Calu3 (cell line): ENCODE measurements around the gene SGCD. TPM values are rescaled to one million over a fixed set of nuclear protein-coding genes. Genes with fewer than 3 reads are reported as not detected.

Source experiments
- BruUV-seq: library from RNA; stranded (reverse); fragments of 400-500 nt; replicated peaks from 2 replicates; lab custom pipeline; 2021; lab: Mats Ljungman, UMichigan
- CTCF ChIA-PET: fragments of 300-600 bp; sonication (Branson Sonifier 250); formaldehyde crosslinking; loops from one replicate; lab custom pipeline; 2022; ENCODE audit warnings: antibody characterized with exemption; lab: Charles Lee
- DNase-seq: peaks from one replicate; pipeline ENCODE4 v3.0.0; 2022
- H3K27ac Mint-ChIP-seq: one replicate; pipeline ENCODE4 v1.8.0; 2022; ENCODE audit warnings: mixed read lengths; ENCODE audit not compliant: unreplicated experiment
- H3K27me3 Mint-ChIP-seq: one replicate; pipeline ENCODE4 v1.8.0; 2022; ENCODE audit warnings: mixed read lengths; ENCODE audit not compliant: unreplicated experiment
- H3K36me3 Mint-ChIP-seq: one replicate; pipeline ENCODE4 v1.8.0; 2022; ENCODE audit warnings: mild to moderate bottlenecking, moderate library complexity, mixed read lengths; ENCODE audit not compliant: insufficient read depth, unreplicated experiment
- H3K4me1 Mint-ChIP-seq: one replicate; pipeline ENCODE4 v1.8.0; 2022; ENCODE audit warnings: mild to moderate bottlenecking, low read depth, mixed read lengths; ENCODE audit not compliant: unreplicated experiment
- H3K4me3 Mint-ChIP-seq: one replicate; pipeline ENCODE4 v1.8.0; 2022; ENCODE audit warnings: mild to moderate bottlenecking, low read depth, moderate library complexity, mixed read lengths; ENCODE audit not compliant: unreplicated experiment
- H3K9me3 Mint-ChIP-seq: one replicate; pipeline ENCODE4 v1.8.0; 2022; ENCODE audit warnings: low read depth, mixed read lengths; ENCODE audit not compliant: unreplicated experiment
- intact Hi-C: fragments of 100-400 bp; cut with micrococcal nuclease; formaldehyde crosslinking; loops from one replicate; pipeline ENCODE4 v1.10.0; 2022; ENCODE audit not compliant: unreplicated experiment
- total RNA-seq: library from RNA; stranded (reverse); gene quantifications from 2 replicates; pipeline ENCODE4 v1.2.3, GENCODE V29; 2022
- TF ChIP-seq, protein P1 (sequence below): fragments of 200-600 bp; IDR thresholded peaks from one replicate; pipeline ENCODE4 v1.8.0; 2022; ENCODE audit warnings: antibody characterized with exemption; ENCODE audit not compliant: unreplicated experiment

Gene SGCD
- total RNA-seq, 1 experiment from 2014 or later, result not detected

DNA sequence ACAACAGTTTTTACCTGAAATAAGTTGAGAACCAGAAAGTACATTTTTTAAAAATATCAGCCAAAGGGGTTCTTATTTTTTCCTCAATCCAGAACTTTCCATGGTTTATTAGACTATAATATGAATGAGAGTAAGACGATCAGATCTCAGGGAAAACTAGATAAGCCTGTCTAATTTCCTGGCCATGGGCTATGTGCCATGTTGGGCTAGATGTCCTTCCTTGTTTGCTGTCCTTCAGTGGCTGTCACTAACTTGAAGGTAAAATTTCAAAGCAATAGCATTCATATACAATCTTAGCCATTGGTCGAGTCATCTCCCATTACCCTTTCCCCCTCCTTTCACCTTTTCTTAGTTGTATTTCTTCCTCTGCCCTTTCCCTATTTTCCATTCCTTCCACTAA lies 343.7 kb downstream of the SGCD start:
- CTCF ChIA-PET, result no interaction called here
- Mint-ChIP-seq H3K27ac (no peak overlapping the region), H3K4me1 (no peaks in the 10 kb centered on the region), H3K9me3 (no peaks in the 10 kb centered on the region), H3K27me3 (no peaks in the 10 kb centered on the region), H3K4me3 (no peak overlapping the region), H3K36me3 (no peaks in the 10 kb centered on the region)
- TF ChIP-seq, protein P1, sequence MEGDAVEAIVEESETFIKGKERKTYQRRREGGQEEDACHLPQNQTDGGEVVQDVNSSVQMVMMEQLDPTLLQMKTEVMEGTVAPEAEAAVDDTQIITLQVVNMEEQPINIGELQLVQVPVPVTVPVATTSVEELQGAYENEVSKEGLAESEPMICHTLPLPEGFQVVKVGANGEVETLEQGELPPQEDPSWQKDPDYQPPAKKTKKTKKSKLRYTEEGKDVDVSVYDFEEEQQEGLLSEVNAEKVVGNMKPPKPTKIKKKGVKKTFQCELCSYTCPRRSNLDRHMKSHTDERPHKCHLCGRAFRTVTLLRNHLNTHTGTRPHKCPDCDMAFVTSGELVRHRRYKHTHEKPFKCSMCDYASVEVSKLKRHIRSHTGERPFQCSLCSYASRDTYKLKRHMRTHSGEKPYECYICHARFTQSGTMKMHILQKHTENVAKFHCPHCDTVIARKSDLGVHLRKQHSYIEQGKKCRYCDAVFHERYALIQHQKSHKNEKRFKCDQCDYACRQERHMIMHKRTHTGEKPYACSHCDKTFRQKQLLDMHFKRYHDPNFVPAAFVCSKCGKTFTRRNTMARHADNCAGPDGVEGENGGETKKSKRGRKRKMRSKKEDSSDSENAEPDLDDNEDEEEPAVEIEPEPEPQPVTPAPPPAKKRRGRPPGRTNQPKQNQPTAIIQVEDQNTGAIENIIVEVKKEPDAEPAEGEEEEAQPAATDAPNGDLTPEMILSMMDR, result no peak
- BruUV-seq, result no TSS peak
- intact Hi-C loops, result loop anchor here (10.0 kb wide), 1 partner anchor 354 kb away; no protein-coding TSS in a partner anchor
- no peak for DNase-seq

DNA sequence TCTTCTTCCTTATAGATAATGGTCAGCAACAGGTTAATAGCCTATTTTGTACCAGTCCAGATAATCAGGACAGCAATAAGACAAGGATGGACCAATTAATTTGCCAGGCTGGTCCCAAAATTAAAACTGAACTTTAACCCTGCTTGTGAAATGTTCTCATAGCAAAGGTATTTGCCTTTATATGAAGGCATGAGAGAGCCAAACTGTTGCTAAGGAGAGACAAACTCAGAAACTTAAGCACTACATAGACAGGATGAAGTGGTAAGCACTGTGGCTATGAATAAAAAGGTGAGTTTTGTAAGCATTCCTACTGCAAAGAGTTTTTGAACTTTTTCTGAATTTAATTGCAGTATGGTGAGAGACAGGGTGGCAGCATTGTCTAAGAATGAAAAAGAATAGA lies 348.4 kb downstream of the SGCD start:
- no peaks in the 10 kb centered on the region for H3K9me3 Mint-ChIP-seq
- CTCF ChIA-PET, result no interaction called here
- TF ChIP-seq, protein P1, result no peak
- H3K27me3 Mint-ChIP-seq, result no peaks in the 10 kb centered on the region
- DNase-seq, result no peak
- peaks cover 17% of the 10 kb centered on the region for H3K4me1 Mint-ChIP-seq
- H3K4me3 Mint-ChIP-seq, result no peak overlapping the region
- BruUV-seq, result no TSS peak
- intact Hi-C loops, result loop anchor here (5.0 to 10.0 kb wide), 3 partner anchors 142 to 457 kb away; no protein-coding TSS in a partner anchor
- H3K27ac Mint-ChIP-seq, result no peak overlapping the region
- H3K36me3 Mint-ChIP-seq, result no peaks in the 10 kb centered on the region

DNA sequence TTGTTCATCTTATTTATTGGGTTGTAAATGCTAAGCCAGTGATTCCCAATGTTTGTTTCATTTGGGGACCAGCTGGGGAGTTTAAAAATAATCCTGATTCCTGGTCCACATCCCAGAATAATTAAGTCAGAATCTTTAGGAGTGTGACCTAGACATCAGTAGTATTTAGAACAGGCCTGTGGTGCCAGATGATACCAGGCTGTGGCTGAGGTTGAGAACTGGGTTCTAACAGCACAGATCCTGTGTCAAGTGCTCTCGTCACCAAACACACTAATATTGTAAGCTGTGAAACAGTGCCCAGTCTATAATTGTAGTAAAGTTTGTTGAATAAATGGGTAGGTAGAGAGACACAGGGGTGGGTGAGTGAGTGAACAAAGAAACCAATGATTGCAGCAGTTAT lies 351.0 kb downstream of the SGCD start:
- BruUV-seq, result no TSS peak
- Mint-ChIP-seq H3K27me3 (no peaks in the 10 kb centered on the region), H3K4me1 (peaks cover 17% of the 10 kb centered on the region), H3K36me3 (no peaks in the 10 kb centered on the region), H3K9me3 (no peaks in the 10 kb centered on the region), H3K4me3 (no peak overlapping the region), H3K27ac (no peak overlapping the region)
- intact Hi-C loops, result loop anchor here (5.0 to 10.0 kb wide), 3 partner anchors 139 to 454 kb away; no protein-coding TSS in a partner anchor
- no peak for DNase-seq
- CTCF ChIA-PET, result no interaction called here
- TF ChIP-seq, protein P1, result no peak

DNA sequence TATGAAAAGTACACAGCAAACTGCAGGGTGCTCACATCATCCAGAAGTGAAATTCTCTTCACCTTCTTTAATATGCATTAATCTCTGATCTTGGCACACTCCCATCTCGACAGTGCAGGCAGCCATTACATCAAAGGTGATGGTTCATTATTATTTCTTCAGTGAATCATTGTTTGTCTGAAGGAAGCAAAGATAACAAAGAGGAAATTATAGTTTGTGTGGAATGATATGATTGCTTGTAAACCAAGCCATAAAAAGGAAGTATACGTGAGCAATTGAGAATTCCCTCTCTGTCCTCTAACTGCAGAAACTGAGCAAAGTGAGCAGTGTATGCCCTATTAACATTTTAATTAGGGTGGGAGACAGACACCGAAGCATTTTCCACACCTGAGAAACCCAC lies 351.5 kb downstream of the SGCD start:
- CTCF ChIA-PET, result no interaction called here
- Mint-ChIP-seq H3K27me3 (no peaks in the 10 kb centered on the region), H3K9me3 (no peaks in the 10 kb centered on the region), H3K4me3 (no peak overlapping the region), H3K27ac (no peak overlapping the region), H3K36me3 (no peaks in the 10 kb centered on the region), H3K4me1 (peaks cover 17% of the 10 kb centered on the region)
- intact Hi-C loops, result loop anchor here (5.0 to 10.0 kb wide), 3 partner anchors 139 to 454 kb away; no protein-coding TSS in a partner anchor
- TF ChIP-seq, protein P1, result no peak
- no peak for DNase-seq
- no TSS peak for BruUV-seq
